Adrenal gland (tissue), 12 donors: ENCODE measurements around the gene CTTNBP2NL. TPM values are rescaled to one million over a fixed set of nuclear protein-coding genes. Genes with fewer than 3 reads are reported as not detected.

Source experiments
- DNase-seq, 7 donors: peaks; one replicate each; pipeline ENCODE4 v3.0.0-alpha.2; 2019 to 2020
- H3K27ac ChIP-seq, 5 donors: fragments of 200-600 bp; sonication (generic) in 4 of 5; 1 replicate in 3 of 5; 2 replicates in 2 of 5; pipeline versions ENCODE4 v1.5.1 to v1.8.0; 2016 to 2020; ENCODE audit warnings: mild to moderate bottlenecking in 1 of 5
- H3K27me3 ChIP-seq: fragments of 200-600 bp; 2 replicates; pipeline ENCODE4 v1.8.0; 2021
- H3K36me3 ChIP-seq, 2 donors: fragments of 200-600 bp; replicated peaks in 1 of 2; 1 replicate in 1 of 2; 2 replicates in 1 of 2; pipeline versions ENCODE4 v1.5.1 to v1.8.0; 2018 to 2022
- H3K4me1 ChIP-seq, 2 donors: fragments of 200-600 bp; replicated peaks in 1 of 2; 1 replicate in 1 of 2; 2 replicates in 1 of 2; pipeline versions ENCODE4 v1.5.1 to v1.8.0; 2018 to 2021
- H3K4me3 ChIP-seq, 4 donors: fragments of 200-600 bp; sonication (generic) in 3 of 4; one replicate each; pipeline ENCODE4 v1.5.1; 2016 to 2018
- H3K9me3 ChIP-seq, 3 donors: fragments of 200-600 bp; sonication (generic) in 1 of 3; replicated peaks in 1 of 3; 1 replicate in 2 of 3; 2 replicates in 1 of 3; pipeline versions ENCODE4 v1.5.1 to v1.8.0; 2016 to 2021
- CTCF ChIP-seq, 6 experiments: fragments of 450-650 bp in 4 of 6; fragments of 200-600 bp in 2 of 6; sonication (generic) in 1 of 6; IDR thresholded peaks; 1 replicate in 5 of 6; 2 replicates in 1 of 6; pipeline versions ENCODE4 v1.5.1 to v1.8.0; 2016 to 2021; ENCODE audit warnings: antibody characterized with exemption in 6 of 6, mild to moderate bottlenecking in 2 of 6, moderate library complexity in 1 of 6
- POLR2A ChIP-seq, 2 donors: fragments of 450-650 bp; IDR thresholded peaks; one replicate each; pipeline ENCODE4 v1.6.1; 2017; ENCODE audit warnings: antibody characterized with exemption in 2 of 2, mild to moderate bottlenecking in 2 of 2, moderate library complexity in 1 of 2
- WGBS, 4 donors: extraction: QIAGEN DNeasy Blood & Tissue Kit in 2 of 4; methylation state at CpG; one replicate each; pipeline versions ENCODE4 v1.1.5 to v1.1.7; 2013 to 2017; 5-methylcytosine and 5-hydroxymethylcytosine counted together
- intact Hi-C, 2 donors: fragments of 100-400 bp; cut with DNase I; formaldehyde crosslinking; loops; one replicate each; pipeline versions ENCODE4 v1.14.1 to v1.15.0; 2022 to 2023
- polyA plus RNA-seq, 3 donors: library from polyadenylated mRNA; stranded (reverse); fragments of 200-250 nt in 2 of 3; fragments of 350-450 nt in 1 of 3; fragmentation: Illumina TruSeq in 1 of 3; extraction: RNeasy Lipid Tissue Mini Kit (QIAGEN cat#74804) in 1 of 3; gene quantifications; one replicate each; pipeline ENCODE4 v1.2.3, GENCODE V29; 2013 to 2014
- total RNA-seq, 9 donors: library from RNA; depleted of rRNA in 4 of 9; stranded (reverse); fragments of >200 nt in 4 of 9; fragments of 120-200 nt in 1 of 9; fragmentation: NEBNext Ultra II Directional in 1 of 9; extraction: Animal tissue kit (Norgen Biotek cat#: 25700) in 1 of 9; gene quantifications; one replicate each; pipeline versions ENCODE4 v1.1.0 to v1.2.4, GENCODE V29; 2013 to 2023
- donor health status: healthy with polysubstance abuse.
- donor health status: Bipolar disorder and iron deficiency.
- donor health status: DM: yes; HTN: yes; CAD: no.
- donor health status: DM: no; HTN: no; CAD: no.
- donor health status: DM: no; HTN: no; CAD: no.
- donor health status: DM: yes; HTN: yes; CAD: no.

Gene CTTNBP2NL
- total and polyA plus RNA-seq, 12 donors, result 2.5 to 22.0 (median 9.9) TPM

DNA sequence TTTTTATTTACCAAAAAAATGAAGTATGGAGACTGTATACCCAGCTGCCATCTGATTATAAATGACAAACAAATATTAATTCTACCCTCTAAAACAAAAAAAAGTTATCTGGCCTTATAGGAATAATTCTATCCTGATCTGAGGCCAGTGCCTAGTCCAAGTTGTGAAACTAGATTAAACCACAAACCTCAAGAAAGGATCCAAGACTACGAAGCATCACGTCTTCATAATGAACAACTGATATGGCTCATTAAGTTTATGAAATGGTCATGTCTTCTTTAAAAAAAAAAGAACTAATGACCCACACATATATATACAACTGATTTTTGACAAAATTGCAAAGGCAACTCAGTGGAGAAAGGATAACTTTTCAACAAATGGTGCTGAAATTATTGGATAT is 32.4 kb upstream of the CTTNBP2NL start:
- H3K36me3 ChIP-seq, result no peaks in the 10 kb centered on the region
- 74 to 92% (median 75%) methylated on average over 2 of the region's 2 CpGs for WGBS, 4 donors
- TF ChIP-seq CTCF (IDR thresholded peaks at IDR 0.05) (no peak), POLR2A (IDR thresholded peaks at IDR 0.05) (no peak)
- H3K27me3 ChIP-seq, result no peaks in the 10 kb centered on the region
- H3K4me1 ChIP-seq, result peaks cover 0 to 9% of the 10 kb centered on the region in 2 donors
- H3K27ac ChIP-seq, result no peak overlapping the region
- no peaks in the 10 kb centered on the region for H3K9me3 ChIP-seq
- no peak overlapping the region for H3K4me3 ChIP-seq
- intact Hi-C loops, result no loop called here
- DNase-seq, result no peak

- H3K27me3 ChIP-seq, result peaks cover 10% of the 10 kb centered on the region
- H3K36me3 ChIP-seq, result no peaks in the 10 kb centered on the region
- no peak for DNase-seq
- no peak overlapping the region for H3K27ac ChIP-seq
- intact Hi-C loops, result no loop called here
- WGBS, 4 donors, result 73 to 79% (median 76%) methylated on average over 3 of the region's 3 CpGs
- no peak for TF ChIP-seq CTCF (IDR thresholded peaks at IDR 0.05)
- no peak for TF ChIP-seq POLR2A (IDR thresholded peaks at IDR 0.05)
- H3K9me3 ChIP-seq, result no peaks in the 10 kb centered on the region
- H3K4me3 ChIP-seq, result no peak overlapping the region
- H3K4me1 ChIP-seq, result no peaks in the 10 kb centered on the region
Observed at GRCh38 chr1:112368198-112368597, 27.8 kb upstream of the CTTNBP2NL start.

DNA sequence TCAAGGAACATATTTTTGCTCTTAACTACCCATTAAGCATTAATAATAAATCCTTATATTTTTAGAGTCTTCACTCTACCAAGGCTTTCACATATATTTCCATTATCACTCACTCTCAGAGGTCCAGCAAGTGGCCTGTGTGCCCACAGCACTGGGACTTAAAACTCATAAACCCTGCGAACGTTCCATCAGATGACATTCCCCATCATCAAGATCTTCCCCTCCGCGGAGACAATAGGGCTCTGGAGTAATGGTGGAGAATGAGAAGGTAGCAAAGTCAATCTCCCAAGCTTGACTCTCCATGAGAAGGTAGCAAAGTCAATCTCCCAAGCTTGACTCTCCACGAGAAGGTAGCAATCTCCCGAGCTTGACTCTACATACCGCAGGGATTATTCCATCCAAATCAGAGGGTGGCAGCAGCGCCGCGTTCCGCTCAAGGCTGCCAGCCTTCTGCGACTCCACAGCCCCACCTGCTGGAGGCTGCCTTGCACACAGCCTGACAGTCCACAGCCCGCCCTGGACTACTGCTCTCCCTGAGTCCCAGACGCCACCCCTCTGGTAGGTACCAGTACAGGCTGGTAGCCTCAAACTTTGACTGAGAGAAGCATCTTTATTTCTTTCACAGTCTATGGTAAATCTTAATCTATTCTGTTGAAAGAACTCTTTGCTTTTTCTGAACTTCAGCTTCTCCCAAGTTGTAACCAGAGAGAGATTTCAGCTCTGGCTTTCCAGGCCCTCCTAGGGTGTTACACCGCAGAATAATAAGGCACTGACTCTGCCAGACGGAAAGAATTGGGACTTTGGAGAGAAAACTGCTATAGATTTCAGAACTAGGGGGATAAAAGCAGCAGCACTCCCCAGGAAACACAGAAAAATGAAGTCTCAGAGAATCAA is 26.4 kb upstream of the CTTNBP2NL start:
- Histone ChIP-seq H3K9me3 (no peaks in the 10 kb centered on the region), H3K4me3 (no peak overlapping the region), H3K36me3 (no peaks in the 10 kb centered on the region), H3K4me1 (no peaks in the 10 kb centered on the region), H3K27ac (no peak overlapping the region), H3K27me3 (peaks cover 10% of the 10 kb centered on the region)
- intact Hi-C loops, result no loop called here
- peak; percentile 79 to 94 (median 88) for DNase-seq
- TF ChIP-seq POLR2A (IDR thresholded peaks at IDR 0.05) (no peak), CTCF (IDR thresholded peaks at IDR 0.05) (peak; percentile 83 to 98 (median 91))
- 17 to 23% (median 19%) methylated on average over 15 to 16 of the region's 16 CpGs for WGBS, 4 donors

DNA sequence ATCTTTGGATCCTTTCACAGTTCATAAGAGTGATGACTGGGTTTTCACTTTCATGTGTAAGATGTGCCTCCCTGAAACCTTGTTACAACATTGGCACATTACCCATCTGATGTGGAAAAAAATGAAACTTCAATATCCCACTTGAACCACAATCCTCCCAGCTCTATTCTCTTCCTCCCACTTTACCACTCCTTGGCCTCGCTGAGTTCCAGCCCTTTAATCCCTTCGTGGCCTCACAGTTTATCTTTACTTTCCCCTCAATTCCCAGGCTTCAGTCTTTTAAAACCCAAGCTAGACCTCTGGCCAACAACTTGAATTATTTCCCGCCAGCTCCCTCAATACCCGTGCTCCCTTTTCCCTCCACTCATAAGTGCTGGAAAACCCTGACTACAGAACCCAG is 25.0 kb upstream of the CTTNBP2NL start:
- no peaks in the 10 kb centered on the region for H3K9me3 ChIP-seq
- H3K27me3 ChIP-seq, result peaks cover 10% of the 10 kb centered on the region
- H3K27ac ChIP-seq, result no peak overlapping the region
- no peaks in the 10 kb centered on the region for H3K36me3 ChIP-seq
- no peaks in the 10 kb centered on the region for H3K4me1 ChIP-seq
- no peak overlapping the region for H3K4me3 ChIP-seq
- TF ChIP-seq CTCF (IDR thresholded peaks at IDR 0.05) (no peak), POLR2A (IDR thresholded peaks at IDR 0.05) (no peak)
- intact Hi-C loops, result no loop called here
- no peak for DNase-seq
- WGBS, 4 donors, result 57 to 72% (median 61%) methylated on average over 4 of the region's 4 CpGs
